HepG2 (cell line): Measurements from ENCODE around the gene PRR36. TPM values are rescaled to one million over a fixed set of nuclear protein-coding genes. Genes with fewer than 3 reads are reported as not detected.

Source experiments
- ARHGAP35 ChIP-seq: sonication (generic); formaldehyde crosslinking; IDR thresholded peaks from 2 replicates; pipeline ENCODE4 v1.9.0; 2022; ENCODE audit warnings: mild to moderate bottlenecking, inconsistent platforms, moderate library complexity, missing genetic modification reagents, borderline replicate concordance
- HNRNPK ChIP-seq: fragments of 200-400 bp; formaldehyde crosslinking; IDR thresholded peaks from 2 replicates; pipeline ENCODE4 v1.6.1; 2018; ENCODE audit warnings: low read length, low read depth, moderate library complexity, mild to moderate bottlenecking; ENCODE audit not compliant: poor library complexity, severe bottlenecking
- SUZ12 ChIP-seq: fragments of 150-350 bp; IDR thresholded peaks from 2 replicates; pipeline ENCODE4 v1.6.1; 2014; ENCODE audit warnings: low read depth, low read length
- WIZ ChIP-seq: sonication (generic); formaldehyde crosslinking; IDR thresholded peaks from 2 replicates; pipeline ENCODE4 v1.5.1; 2020; ENCODE audit warnings: mild to moderate bottlenecking, missing genetic modification reagents
- XRCC5 ChIP-seq: fragments of 200-400 bp; formaldehyde crosslinking; optimal IDR thresholded peaks from 2 replicates; pipeline ENCODE3; 2017; ENCODE audit warnings: mild to moderate bottlenecking, low read length
- ZKSCAN5 ChIP-seq: sonication (generic); formaldehyde crosslinking; IDR thresholded peaks from 2 replicates; pipeline ENCODE4 v1.5.1; 2020; ENCODE audit warnings: mild to moderate bottlenecking, missing genetic modification reagents
- ZNF274 ChIP-seq: sonication (generic); formaldehyde crosslinking; IDR thresholded peaks from 2 replicates; pipeline ENCODE4 v1.5.1; 2020; ENCODE audit warnings: mild to moderate bottlenecking, missing genetic modification reagents
- ZNF335 ChIP-seq: sonication (generic); formaldehyde crosslinking; IDR thresholded peaks from 2 replicates; pipeline ENCODE4 v1.4.0; 2020; ENCODE audit warnings: missing genetic modification reagents
- ZNF496 ChIP-seq: sonication (generic); formaldehyde crosslinking; IDR thresholded peaks from 2 replicates; pipeline ENCODE4 v1.8.1; 2023; ENCODE audit warnings: mild to moderate bottlenecking, moderate library complexity, missing genetic modification reagents; ENCODE audit not compliant: insufficient replicate concordance
- ZNF614 ChIP-seq: IDR thresholded peaks from 2 replicates; pipeline ENCODE4 v1.6.1; 2018; ENCODE audit warnings: missing biosample characterization, missing genetic modification reagents, inconsistent platforms, borderline replicate concordance
- ZNF761 ChIP-seq: sonication (generic); formaldehyde crosslinking; conservative IDR thresholded peaks from 2 replicates; pipeline ENCODE4 v1.4.0; 2020; ENCODE audit warnings: mild to moderate bottlenecking, missing genetic modification reagents
- polyA plus RNA-seq, 8 experiments: library from polyadenylated mRNA; depleted of rRNA in 3 of 8; stranded (reverse) in 7 of 8; unstranded in 1 of 8; fragments of >200 nt; fragmentation: Illumina TruSeq in 4 of 8; extraction: Trizol in 4 of 8; gene quantifications; 2 replicates each; pipeline versions ENCODE4 v1.2.1 to v1.2.3, GENCODE V29; 2011 to 2016; ENCODE audit warnings: low read depth in 4 of 8, missing spikeins in 1 of 8, mixed read lengths in 1 of 8; ENCODE audit not compliant: insufficient read depth in 1 of 8
- total RNA-seq, 5 experiments: library from RNA; depleted of rRNA; stranded (reverse); fragments of >200 nt; fragmentation: Illumina TruSeq; extraction: Trizol; gene quantifications; 2 replicates each; pipeline ENCODE4 v1.2.3, GENCODE V29; 2016; ENCODE audit warnings: low read depth in 1 of 5
- TF ChIP-seq, protein P1 (sequence below): sonication (generic); formaldehyde crosslinking; IDR thresholded peaks from 2 replicates; pipeline ENCODE4 v1.8.0; 2022; ENCODE audit warnings: missing genetic modification reagents, mild to moderate bottlenecking, borderline replicate concordance
- TF ChIP-seq, protein P2 (sequence below): sonication (generic); formaldehyde crosslinking; IDR thresholded peaks from 2 replicates; pipeline ENCODE4 v1.5.1; 2020; ENCODE audit warnings: missing genetic modification reagents, mild to moderate bottlenecking, borderline replicate concordance
- TF ChIP-seq, protein P3 (sequence below): IDR thresholded peaks from 2 replicates; pipeline ENCODE4 v1.6.1; 2016; ENCODE audit warnings: missing biosample characterization, missing genetic modification reagents, low read depth
- TF ChIP-seq, protein P4 (sequence below): IDR thresholded peaks from 2 replicates; pipeline ENCODE4 v1.6.1; 2012; ENCODE audit warnings: inconsistent platforms
- TF ChIP-seq, protein P5 (sequence below): sonication (generic); formaldehyde crosslinking; IDR thresholded peaks from 2 replicates; pipeline ENCODE4 v1.5.0; 2020; ENCODE audit warnings: mild to moderate bottlenecking, missing genetic modification reagents
- TF ChIP-seq, protein P6 (sequence below): sonication (generic); formaldehyde crosslinking; IDR thresholded peaks from 2 replicates; pipeline ENCODE4 v1.4.0; 2020; ENCODE audit warnings: mild to moderate bottlenecking, missing genetic modification reagents
- TF ChIP-seq, protein P7 (sequence below): sonication (generic); formaldehyde crosslinking; IDR thresholded peaks from 2 replicates; pipeline ENCODE4 v1.8.1; 2023; ENCODE audit warnings: mild to moderate bottlenecking, missing genetic modification reagents

The PRR36 gene
- total and polyA plus RNA-seq, 2 of the 13 experiments (the other 11 are each of a cell fraction or from before 2014, with no cell fraction given), result 0.07 to 0.17 TPM

DNA sequence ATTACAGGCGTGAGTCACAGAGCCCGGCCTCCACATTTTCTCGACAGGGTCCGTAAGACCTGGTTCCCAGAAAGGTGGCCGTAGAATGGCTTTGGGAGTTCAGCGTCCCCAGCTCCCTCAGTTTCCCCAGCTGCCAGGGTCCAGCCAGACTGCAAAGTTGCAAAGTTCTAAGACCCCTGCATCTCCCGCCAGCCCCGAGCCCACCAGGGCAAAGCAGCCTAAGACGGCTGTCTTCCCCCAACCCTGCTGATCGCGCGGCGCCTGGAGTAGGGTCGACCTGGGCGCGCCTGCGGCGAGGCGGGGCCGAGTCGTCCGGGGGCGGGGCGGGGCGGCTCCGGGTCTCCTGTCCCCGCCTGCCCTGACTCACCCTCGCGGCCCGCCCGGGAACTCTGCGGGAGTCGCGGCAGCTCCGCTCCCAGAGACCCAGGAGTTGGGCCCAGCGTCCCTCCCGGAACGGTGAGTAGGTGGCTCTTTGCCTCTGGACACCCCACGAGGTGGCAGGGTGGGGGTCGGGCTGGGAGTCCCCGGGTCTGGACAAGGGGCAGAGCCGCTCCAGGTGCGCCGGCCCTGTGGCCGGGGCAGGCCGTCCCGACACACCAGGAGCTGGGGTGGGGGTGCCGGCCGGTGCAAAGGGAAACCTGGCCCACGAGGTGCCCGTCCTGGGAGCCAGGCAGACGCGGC is 14.1 kb upstream of the PRR36 start, which contains the start of gene LRRC8E (continued):
- TF ChIP-seq, protein P1, sequence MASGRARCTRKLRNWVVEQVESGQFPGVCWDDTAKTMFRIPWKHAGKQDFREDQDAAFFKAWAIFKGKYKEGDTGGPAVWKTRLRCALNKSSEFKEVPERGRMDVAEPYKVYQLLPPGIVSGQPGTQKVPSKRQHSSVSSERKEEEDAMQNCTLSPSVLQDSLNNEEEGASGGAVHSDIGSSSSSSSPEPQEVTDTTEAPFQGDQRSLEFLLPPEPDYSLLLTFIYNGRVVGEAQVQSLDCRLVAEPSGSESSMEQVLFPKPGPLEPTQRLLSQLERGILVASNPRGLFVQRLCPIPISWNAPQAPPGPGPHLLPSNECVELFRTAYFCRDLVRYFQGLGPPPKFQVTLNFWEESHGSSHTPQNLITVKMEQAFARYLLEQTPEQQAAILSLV (CRISPR knock-in tag), result 0 out of 2 replicates have a peak, but pooled peaks have one; percentile 45
- TF ChIP-seq, protein P2, sequence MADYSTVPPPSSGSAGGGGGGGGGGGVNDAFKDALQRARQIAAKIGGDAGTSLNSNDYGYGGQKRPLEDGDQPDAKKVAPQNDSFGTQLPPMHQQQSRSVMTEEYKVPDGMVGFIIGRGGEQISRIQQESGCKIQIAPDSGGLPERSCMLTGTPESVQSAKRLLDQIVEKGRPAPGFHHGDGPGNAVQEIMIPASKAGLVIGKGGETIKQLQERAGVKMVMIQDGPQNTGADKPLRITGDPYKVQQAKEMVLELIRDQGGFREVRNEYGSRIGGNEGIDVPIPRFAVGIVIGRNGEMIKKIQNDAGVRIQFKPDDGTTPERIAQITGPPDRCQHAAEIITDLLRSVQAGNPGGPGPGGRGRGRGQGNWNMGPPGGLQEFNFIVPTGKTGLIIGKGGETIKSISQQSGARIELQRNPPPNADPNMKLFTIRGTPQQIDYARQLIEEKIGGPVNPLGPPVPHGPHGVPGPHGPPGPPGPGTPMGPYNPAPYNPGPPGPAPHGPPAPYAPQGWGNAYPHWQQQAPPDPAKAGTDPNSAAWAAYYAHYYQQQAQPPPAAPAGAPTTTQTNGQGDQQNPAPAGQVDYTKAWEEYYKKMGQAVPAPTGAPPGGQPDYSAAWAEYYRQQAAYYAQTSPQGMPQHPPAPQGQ (CRISPR knock-in tag), result no peak
- TF ChIP-seq ARHGAP35 (CRISPR knock-in tag) (no peak), SUZ12 (no peak), ZNF496 (CRISPR knock-in tag) (no peak), ZNF761 (no peak), ZNF335 (CRISPR knock-in tag) (peak; percentile 21; the same call in 1 of the 2 replicates), WIZ (CRISPR knock-in tag) (no peak), ZNF274 (CRISPR knock-in tag) (peak; percentile 22; the same call in 1 of the 2 replicates), ZKSCAN5 (no peak), ZNF614 (CRISPR knock-in tag) (no peak), XRCC5 (no peak), HNRNPK (no peak)
- TF ChIP-seq, protein P3, sequence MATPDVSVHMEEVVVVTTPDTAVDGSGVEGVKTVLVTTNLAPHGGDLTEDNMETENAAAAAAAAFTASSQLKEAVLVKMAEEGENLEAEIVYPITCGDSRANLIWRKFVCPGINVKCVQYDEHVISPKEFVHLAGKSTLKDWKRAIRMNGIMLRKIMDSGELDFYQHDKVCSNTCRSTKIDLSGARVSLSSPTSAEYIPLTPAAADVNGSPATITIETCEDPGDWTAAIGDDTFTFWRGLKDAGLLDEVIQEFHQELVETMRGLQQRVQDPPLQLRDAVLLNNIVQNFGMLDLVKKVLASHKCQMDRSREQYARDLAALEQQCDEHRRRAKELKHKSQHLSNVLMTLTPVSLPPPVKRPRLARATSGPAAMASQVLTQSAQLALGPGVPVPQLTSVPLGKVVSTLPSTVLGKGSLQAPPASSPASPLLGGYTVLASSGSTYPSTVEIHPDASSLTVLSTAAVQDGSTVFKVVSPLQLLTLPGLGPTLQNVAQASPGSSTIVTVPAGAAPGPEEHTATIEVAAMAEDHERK (CRISPR knock-in tag), result no peak
- TF ChIP-seq, protein P4, sequence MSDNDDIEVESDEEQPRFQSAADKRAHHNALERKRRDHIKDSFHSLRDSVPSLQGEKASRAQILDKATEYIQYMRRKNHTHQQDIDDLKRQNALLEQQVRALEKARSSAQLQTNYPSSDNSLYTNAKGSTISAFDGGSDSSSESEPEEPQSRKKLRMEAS, result peak; percentile 59; the same call in 1 of the 2 replicates
- TF ChIP-seq, protein P5, sequence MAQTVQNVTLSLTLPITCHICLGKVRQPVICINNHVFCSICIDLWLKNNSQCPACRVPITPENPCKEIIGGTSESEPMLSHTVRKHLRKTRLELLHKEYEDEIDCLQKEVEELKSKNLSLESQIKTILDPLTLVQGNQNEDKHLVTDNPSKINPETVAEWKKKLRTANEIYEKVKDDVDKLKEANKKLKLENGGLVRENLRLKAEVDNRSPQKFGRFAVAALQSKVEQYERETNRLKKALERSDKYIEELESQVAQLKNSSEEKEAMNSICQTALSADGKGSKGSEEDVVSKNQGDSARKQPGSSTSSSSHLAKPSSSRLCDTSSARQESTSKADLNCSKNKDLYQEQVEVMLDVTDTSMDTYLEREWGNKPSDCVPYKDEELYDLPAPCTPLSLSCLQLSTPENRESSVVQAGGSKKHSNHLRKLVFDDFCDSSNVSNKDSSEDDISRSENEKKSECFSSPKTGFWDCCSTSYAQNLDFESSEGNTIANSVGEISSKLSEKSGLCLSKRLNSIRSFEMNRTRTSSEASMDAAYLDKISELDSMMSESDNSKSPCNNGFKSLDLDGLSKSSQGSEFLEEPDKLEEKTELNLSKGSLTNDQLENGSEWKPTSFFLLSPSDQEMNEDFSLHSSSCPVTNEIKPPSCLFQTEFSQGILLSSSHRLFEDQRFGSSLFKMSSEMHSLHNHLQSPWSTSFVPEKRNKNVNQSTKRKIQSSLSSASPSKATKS (CRISPR knock-in tag), result no peak
- TF ChIP-seq, protein P6, sequence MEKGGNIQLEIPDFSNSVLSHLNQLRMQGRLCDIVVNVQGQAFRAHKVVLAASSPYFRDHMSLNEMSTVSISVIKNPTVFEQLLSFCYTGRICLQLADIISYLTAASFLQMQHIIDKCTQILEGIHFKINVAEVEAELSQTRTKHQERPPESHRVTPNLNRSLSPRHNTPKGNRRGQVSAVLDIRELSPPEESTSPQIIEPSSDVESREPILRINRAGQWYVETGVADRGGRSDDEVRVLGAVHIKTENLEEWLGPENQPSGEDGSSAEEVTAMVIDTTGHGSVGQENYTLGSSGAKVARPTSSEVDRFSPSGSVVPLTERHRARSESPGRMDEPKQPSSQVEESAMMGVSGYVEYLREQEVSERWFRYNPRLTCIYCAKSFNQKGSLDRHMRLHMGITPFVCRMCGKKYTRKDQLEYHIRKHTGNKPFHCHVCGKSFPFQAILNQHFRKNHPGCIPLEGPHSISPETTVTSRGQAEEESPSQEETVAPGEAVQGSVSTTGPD (CRISPR knock-in tag), result no peak
- TF ChIP-seq, protein P7, sequence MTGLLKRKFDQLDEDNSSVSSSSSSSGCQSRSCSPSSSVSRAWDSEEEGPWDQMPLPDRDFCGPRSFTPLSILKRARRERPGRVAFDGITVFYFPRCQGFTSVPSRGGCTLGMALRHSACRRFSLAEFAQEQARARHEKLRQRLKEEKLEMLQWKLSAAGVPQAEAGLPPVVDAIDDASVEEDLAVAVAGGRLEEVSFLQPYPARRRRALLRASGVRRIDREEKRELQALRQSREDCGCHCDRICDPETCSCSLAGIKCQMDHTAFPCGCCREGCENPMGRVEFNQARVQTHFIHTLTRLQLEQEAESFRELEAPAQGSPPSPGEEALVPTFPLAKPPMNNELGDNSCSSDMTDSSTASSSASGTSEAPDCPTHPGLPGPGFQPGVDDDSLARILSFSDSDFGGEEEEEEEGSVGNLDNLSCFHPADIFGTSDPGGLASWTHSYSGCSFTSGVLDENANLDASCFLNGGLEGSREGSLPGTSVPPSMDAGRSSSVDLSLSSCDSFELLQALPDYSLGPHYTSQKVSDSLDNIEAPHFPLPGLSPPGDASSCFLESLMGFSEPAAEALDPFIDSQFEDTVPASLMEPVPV (CRISPR knock-in tag), result no peak
